ENCODE data around the gene CSMD2. TPM values are rescaled to one million over a fixed set of nuclear protein-coding genes. Genes with fewer than 3 reads are reported as not detected.

Gene CSMD2
- total RNA-seq, 1 experiment from 2014 or later, result not detected

DNA sequence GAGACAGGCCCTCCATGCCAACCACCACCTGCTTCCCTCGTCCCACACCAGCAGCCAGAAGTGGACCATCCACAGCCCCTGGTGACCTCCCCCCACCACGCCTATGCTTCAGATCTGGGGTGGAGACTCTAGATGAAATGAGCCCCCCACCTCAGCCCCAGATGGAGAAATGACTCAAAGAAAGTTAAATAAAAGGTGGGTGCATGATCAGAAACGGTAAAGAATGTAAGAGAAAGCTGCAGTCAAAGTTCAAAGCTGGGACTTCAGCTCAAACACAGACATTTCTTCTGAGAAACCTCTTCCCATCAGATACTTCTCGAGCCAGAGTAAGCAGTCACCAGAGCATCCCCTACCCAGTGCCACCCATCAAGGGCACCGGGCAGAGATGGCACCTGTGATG, 344.2 kb downstream of the CSMD2 start:
- Histone ChIP-seq H2AFZ (no peak overlapping the region), H3K9me2 (ENCODE audit: insufficient read depth) (no peaks in the 10 kb centered on the region), H3K36me3 (ENCODE audit: low read depth) (no peaks in the 10 kb centered on the region), H3K4me3 (no peak overlapping the region), H3K4me2 (no peak overlapping the region), H3K9me3 (ENCODE audit: insufficient read depth, low read depth) (no peaks in the 10 kb centered on the region), H4K20me1 (ENCODE audit: insufficient read depth) (no peaks in the 10 kb centered on the region), H3K27ac (no peak overlapping the region), H3K4me1 (replicated peaks; ENCODE audit: insufficient read depth) (no peaks in the 10 kb centered on the region), H3K79me2 (ENCODE audit: low read depth) (no peaks in the 10 kb centered on the region), H3F3A (ENCODE audit: insufficient read depth, low read depth) (no peaks in the 10 kb centered on the region), H3K27me3 (ENCODE audit: insufficient read depth, low read depth) (peaks cover 44% of the 10 kb centered on the region)
- ChIA-PET POLR2A (ENCODE audit: unreplicated experiment) (no interaction called here), CTCF (no interaction called here)
- intact Hi-C loops (cut with micrococcal nuclease; ENCODE audit: unreplicated experiment), result no loop called here
- TF ChIP-seq CTCF (conservative IDR thresholded peaks at IDR 0.05) (no peak), EZH2 (IDR thresholded peaks at IDR 0.05; ENCODE audit: low read depth) (no peak)
- DNase-seq, result no peak
- no TSS peak for BruUV-seq (replicated peaks)

DNA sequence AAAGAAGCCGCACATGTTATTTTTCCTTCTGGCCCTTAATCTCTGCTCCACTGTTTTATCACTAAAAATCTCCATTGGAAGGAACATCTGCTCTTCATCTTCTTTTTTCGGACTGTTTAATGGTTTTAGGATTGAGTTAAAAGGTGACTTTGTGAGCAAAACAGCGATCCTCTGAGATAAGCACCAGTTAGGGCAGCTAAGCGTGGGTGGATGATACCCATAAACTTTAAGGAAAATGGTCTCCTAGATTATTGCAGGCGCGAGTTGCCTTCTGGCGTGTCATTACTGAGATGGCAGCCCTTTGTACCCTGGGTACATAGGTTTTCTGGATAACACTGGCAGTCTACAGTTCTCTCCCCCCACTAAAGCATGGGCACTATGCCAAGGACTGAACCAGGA, 345.1 kb downstream of the CSMD2 start:
- Histone ChIP-seq H3K9me2 (ENCODE audit: insufficient read depth) (no peaks in the 10 kb centered on the region), H3K4me2 (no peak overlapping the region), H2AFZ (no peak overlapping the region), H3K4me1 (replicated peaks; ENCODE audit: insufficient read depth) (no peaks in the 10 kb centered on the region), H3K27ac (no peak overlapping the region), H3F3A (ENCODE audit: insufficient read depth, low read depth) (no peaks in the 10 kb centered on the region), H3K79me2 (ENCODE audit: low read depth) (no peaks in the 10 kb centered on the region), H3K27me3 (ENCODE audit: insufficient read depth, low read depth) (peaks cover 39% of the 10 kb centered on the region), H4K20me1 (ENCODE audit: insufficient read depth) (no peaks in the 10 kb centered on the region), H3K9me3 (ENCODE audit: insufficient read depth, low read depth) (no peaks in the 10 kb centered on the region), H3K4me3 (no peak overlapping the region), H3K36me3 (ENCODE audit: low read depth) (no peaks in the 10 kb centered on the region)
- no peak for TF ChIP-seq CTCF (conservative IDR thresholded peaks at IDR 0.05)
- TF ChIP-seq EZH2 (IDR thresholded peaks at IDR 0.05; ENCODE audit: low read depth), result no peak
- CTCF ChIA-PET, result no interaction called here
- BruUV-seq (replicated peaks), result no TSS peak
- POLR2A ChIA-PET (ENCODE audit: unreplicated experiment), result no interaction called here
- no peak for DNase-seq
- intact Hi-C loops (cut with micrococcal nuclease; ENCODE audit: unreplicated experiment), result no loop called here

GRCh38 chr1:33819290-33819912, 345.6 kb downstream of the CSMD2 start:
- Histone ChIP-seq H3K4me2 (no peak overlapping the region), H3K36me3 (ENCODE audit: low read depth) (no peaks in the 10 kb centered on the region), H3K27ac (no peak overlapping the region), H3K9me3 (ENCODE audit: insufficient read depth, low read depth) (no peaks in the 10 kb centered on the region), H2AFZ (no peak overlapping the region), H3K9me2 (ENCODE audit: insufficient read depth) (no peaks in the 10 kb centered on the region), H3K4me3 (no peak overlapping the region), H4K20me1 (ENCODE audit: insufficient read depth) (no peaks in the 10 kb centered on the region), H3K27me3 (ENCODE audit: insufficient read depth, low read depth) (peaks cover 37% of the 10 kb centered on the region), H3K79me2 (ENCODE audit: low read depth) (no peaks in the 10 kb centered on the region), H3F3A (ENCODE audit: insufficient read depth, low read depth) (no peaks in the 10 kb centered on the region), H3K4me1 (replicated peaks; ENCODE audit: insufficient read depth) (no peaks in the 10 kb centered on the region)
- no peak for DNase-seq
- intact Hi-C loops (cut with micrococcal nuclease; ENCODE audit: unreplicated experiment), result no loop called here
- BruUV-seq (replicated peaks), result no TSS peak
- POLR2A ChIA-PET (ENCODE audit: unreplicated experiment), result no interaction called here
- CTCF ChIA-PET, result no interaction called here
- no peak for TF ChIP-seq EZH2 (IDR thresholded peaks at IDR 0.05; ENCODE audit: low read depth)
- no peak for TF ChIP-seq CTCF (conservative IDR thresholded peaks at IDR 0.05)

Measured in PC-9 (cell line).